NCI-H1105 treated with DMSO at 0.1 percent for 48 hours (cell line): ENCODE data around the gene THTPA.

Experiments used
- DNase-seq: peaks from one replicate; lab custom pipeline; 2025; lab: John Stamatoyannopoulos, UW

Gene THTPA

DNA sequence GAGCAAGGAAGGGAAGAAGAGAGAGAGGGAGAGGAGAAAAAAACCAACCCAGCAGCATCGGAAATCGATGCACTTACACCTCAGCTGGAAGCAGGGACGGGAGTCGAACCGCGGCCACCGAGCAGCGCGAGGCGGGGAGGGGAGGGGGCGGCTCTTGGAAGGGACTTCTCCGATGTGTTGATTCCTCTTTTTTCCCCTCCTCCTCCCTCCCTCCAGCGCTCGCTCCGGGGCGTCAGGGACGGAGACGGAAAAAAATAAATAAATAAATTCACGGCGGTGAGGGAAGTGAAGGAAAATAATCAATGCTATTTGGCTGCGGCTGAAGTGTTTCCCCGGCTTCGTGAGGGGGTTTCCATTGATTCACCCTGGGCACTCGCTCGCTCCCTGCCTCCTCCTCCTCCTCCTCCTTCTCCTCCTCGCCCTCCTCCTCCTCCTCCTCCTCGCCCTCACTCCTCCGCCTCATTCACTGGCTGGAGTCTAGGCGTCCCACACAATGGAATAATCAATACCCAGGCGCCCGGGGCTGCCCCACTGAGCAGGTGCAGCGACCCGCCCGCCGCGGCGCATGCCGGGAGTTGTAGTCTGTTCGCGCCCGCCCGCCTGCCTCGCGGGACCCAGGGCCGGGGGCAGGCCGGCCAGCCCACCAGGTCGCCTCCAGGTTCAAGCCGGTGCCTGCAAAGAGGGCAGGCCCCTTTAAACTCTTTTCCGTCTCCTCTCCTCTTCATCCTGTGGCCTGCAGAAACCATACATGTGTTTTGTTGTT lies 4.6 kb upstream of the THTPA start, which contains the start of gene ZFHX2:
Gene ZFHX2, minus strand, starts transcription at position 500 of the 763 bp plus-strand sequence. CDS start 16,440 bp downstream, outside the sequence.
- DNase-seq: peak; percentile 92

DNA sequence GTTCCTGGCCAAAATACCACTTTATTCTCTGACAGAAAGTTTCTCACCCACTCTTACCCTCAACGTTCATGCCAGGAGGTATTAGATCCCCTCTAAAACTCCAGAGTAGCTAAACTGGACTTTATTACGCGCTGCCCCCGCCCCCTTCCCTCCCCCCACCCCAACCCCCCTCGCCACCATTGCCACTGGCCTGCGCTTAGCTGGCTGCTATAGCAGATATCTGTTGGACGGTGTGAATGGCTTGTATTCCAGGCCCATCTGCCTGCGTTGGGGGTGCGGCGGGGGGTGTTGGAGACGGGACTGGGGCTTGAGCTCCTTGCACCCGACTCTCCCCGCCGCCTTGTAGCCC lies 564 bp upstream of the THTPA start:
- DNase-seq: no peak

DNA sequence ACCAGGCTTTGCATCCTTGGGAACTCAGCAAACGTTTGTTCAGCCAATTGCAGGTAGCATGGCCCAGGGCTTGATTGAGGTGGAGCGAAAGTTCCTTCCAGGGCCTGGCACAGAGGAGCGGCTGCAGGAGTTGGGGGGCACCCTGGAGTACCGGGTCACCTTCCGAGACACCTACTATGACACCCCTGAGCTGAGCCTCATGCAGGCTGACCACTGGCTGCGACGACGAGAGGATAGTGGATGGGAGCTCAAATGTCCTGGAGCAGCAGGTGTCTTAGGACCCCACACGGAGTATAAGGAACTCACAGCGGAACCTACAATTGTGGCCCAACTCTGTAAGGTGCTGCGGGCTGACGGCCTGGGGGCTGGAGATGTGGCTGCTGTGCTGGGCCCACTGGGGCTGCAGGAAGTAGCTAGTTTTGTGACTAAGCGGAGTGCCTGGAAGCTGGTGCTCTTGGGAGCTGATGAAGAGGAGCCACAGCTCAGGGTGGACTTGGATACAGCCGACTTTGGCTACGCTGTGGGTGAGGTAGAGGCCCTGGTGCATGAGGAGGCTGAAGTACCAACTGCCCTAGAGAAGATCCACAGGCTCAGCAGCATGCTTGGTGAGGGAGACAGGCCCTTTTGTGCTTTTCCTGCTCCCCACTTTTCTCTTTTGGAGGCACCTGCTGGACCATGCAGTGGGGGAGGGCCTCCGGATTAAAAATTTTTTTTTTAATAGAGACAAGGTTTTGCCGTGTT lies 799 bp downstream of the THTPA start:
- no peak for DNase-seq

DNA sequence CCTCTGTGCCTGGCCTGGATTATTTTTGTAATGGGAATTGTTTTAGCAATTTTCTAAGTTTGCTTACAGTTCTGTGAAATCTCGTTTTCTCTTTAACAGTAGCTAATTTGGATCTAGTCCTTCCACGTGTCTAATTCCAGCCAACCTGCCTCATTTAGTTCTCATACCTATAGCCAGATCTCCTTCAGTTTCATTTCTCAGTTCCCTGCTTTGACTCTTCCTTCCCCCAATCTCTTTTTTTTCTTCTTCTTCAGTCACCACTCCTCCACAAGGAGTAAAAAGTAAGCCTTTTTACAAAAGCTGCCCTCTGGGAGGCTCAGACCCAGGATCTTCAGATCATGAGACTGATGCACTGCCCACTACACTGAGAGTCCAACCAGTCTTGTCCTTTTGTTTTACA lies 1.4 kb downstream of the THTPA start:
- DNase-seq: no peak

DNA sequence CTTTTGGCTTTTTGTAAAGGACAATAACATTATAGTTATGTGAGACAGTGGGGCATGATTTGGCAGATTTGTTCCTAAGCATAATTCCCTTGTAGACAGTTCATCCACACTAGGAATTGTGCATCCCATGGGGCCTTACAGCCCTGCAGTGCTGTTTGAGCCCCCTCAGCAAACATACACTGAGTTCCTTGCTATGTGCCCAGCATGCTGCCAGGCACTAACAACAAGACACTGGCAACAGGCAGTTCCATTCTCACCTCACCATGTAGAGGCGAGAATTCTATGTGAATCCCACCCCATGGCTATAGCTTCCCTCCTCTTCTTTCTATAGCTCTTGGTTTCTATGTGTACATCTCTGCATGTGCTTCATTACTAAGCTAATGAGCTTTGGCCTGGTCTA lies 1.9 kb downstream of the THTPA start:
- no peak for DNase-seq

DNA sequence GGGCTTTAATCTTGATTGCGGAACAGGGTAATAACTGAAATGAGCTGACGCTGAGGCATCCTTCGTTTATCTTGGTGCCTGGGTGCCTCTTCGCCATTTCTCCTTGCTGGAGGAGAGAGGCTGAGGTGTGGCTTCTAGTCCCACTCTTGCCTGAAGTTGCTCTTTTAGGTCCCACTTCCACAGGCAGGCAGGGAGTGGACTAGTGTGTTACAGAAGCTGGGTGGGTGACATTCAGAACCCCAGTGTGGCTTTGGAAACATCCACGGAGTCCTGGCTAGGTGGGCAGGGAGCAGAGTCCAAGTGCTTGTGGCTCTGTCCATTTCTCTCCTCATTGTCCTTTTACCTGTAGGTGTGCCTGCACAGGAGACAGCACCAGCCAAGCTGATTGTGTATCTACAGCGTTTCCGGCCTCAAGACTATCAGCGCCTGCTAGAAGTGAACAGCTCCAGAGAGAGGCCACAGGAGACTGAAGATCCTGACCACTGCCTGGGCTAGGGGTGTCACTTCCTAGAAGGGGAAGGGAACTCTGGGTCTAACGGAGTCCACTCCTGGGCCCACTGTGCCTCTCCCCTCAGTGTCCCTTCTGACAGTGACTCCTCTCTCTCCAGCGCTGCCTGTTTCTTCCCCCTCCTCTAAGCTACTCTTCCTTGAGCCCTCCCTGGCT lies 2.4 kb downstream of the THTPA start:
- DNase-seq: no peak

DNA sequence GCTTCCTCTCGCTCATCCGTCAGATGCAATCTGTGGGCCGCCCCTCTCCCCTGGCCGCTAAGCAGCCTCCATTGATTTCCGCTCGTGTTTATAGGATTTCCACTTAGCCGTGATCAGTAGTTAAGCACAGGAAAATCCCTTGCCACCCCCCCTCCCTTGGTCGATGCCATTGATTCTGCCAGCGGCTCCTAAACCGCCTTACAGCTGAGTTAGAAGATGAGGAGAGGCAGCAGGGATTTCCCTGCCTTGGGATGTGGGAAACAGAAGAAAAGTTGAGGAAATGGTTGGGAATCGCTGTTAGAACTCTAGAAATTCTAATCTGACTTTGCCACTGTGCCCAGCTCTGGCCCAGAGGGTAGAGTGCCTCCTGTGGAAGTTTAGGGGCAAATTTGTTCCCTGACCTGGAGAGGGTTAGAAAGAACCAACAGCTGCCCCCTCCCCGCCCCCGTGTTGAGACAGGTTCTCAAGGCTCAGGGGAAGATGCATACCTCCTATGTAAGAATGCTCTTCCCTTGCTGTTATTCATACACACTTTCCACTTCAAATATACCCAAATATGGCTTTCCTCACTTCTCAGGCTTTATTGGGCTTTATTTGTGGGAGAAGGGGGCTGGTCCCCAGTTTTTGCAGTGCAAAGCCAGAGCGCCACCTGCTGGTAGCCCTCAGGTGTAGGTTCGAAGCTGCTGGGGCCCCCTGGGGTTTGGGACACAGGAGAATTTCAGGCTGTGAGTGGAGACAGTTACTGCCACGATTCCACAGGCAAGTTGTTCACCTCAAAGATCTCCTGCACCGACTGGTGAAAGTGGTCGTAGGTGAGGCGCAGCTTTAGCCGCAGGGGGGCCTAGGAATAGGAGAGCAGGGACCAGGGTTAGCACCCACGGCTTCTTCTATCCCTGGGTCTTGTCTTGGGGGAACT lies 3.2 kb downstream of the THTPA start:
- DNase-seq: peak; percentile 60

DNA sequence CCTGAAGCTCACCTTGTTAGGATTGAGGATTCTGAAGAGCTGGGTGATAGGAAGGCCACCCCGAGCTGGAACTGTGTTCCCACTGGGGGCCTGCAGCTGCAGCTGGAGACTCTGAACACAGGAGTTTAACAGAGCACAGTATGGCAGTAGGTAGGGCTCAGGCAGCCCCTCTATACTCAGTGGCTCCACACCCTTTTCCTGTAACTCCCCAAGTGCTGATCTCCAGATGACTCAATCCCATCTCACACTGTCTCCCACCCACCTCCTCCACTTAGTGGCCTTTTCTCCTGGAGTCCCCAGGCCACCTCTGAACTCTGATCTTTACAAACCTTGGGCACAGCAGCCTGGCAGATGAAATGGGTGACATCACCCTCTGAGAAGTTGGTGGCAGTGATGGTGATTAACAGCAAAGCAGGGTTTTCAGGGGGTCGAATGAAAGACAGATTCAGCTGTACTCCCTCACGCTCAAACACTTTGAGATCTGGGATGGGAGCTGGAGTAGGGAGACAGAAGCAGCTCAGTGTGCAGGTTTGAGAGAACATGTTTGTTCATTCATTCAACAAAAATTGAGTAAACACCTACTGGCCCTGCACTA lies 4.0 kb downstream of the THTPA start:
- no peak for DNase-seq

DNA sequence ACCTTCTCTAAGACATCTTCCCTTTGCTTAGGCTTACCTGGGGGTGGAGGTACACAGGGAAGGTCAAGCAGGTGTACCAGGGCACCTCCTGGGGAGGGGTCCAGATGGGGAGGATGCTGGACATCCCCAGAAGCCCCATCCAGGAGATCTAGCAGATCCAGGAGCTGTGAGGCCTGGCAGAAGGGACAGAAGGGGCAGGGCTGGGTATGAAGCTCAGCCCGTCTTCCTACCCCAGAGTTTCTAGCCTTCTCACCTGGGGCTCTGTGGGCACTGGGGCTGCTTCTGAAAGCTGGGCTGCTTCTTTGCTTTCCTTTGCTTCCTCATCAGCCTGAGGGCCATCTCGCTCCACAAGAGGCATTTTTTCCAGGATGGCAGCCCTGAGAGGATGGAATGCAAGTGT lies 5.2 kb downstream of the THTPA start:
- no peak for DNase-seq

DNA sequence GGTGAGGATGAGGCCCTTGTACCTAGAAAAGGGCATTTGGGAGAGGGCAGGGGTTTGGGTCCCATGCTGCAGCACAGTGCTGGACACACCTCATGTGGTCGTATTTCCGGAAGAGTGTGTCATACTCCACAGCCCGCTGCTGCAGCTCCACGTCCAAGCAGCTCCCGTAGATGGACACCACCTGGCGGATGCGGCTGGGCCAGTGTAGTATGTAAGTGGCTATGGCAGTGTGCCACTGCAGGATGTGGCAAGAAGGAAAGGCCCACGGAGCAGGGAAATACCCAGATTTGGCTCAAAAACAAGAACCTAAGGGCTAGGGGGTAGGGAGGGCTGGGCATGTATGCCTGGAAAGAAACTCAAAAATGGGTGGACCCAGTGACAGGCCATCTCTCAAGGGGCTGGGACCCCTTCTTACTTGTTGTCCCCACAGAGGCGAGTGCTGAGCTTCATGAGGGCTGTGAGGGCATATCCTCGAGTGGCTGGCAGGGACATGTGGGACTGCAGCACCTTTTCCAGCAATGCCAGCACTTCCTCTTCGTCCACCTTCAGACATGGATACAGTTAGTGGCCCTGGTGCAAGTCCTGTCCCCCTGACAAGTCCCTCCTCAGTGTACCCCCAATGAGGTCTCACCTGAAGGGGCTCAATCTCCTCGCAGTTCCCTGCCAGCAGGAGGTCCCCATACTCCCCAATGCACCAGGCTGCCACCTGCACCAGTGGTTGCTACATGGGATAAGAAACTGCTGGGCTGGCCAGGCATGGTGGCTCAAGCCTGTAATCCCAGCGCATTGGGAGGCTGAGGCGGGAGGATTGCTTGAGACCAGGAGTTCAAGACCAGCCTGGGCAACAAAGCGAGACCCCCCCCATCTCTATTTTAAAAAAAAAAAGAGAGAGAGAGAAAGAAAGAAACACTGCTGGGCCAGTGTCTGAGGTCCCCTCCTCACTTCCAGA lies 6.1 kb downstream of the THTPA start:
- no peak for DNase-seq

DNA sequence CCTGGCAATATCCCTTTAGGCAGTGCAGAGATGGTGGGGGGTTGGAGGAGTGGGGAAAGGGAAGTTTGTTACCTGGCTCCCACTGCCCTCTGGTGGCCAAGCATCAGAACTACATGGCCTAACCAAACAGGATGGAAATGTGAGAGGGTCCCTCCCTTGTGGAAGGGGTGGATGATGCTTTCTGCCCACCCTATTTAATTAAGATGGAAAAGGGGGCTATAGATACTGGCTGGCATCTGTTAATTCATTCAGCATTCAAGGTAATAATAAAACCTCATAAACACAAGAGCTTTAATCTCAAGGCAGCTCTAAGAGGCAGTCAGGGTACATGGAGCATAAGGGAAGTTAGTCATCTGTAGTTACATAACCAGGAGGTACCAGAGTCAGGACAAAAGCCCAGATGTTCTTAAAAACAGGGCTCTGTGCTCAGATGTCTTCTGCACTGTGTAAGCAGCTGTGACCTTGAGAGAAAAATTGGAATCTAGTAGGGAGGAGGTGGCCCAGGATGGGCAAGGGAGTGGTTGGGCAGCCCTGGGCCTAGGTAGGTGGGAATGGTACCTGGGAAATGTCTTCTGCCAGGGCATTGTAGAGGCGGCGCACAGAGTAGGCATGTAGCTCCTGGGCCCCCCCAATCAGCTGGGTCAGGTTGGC lies 6.9 kb downstream of the THTPA start:
- peak; percentile 57 for DNase-seq

DNA sequence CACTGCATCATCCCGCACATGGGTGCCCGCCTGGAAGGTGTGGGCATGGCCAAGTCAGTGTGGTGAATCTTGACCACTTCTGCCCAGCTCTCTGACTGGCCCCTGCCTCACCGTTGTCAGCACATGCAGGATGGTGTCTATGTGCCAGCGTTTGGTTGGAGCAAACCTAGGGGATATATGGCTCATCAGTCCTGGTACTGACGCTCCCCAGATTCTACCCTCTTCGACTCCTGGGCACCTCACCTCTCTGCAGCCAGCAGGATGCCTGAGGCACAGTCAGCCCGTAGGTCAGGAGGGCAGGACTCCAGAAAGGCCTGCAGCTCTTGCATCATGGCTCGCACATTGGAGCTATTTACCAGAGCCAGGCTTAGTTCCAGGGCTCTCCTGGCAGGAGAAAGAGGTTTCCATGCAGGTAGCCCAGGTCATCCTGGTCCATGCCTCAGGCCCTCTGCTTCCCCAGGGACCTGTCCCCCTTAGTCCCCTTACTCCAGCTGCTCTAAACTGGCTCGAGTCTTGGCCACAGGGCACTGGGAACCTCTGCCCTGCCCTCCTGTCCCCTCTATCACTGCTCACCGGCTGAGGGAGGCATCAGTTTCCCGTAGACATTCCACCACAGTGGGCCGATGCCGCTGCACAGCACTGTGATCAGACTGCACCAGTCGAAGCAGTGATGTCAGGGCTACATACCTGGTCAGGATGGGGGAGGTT lies 7.6 kb downstream of the THTPA start:
- no peak for DNase-seq

DNA sequence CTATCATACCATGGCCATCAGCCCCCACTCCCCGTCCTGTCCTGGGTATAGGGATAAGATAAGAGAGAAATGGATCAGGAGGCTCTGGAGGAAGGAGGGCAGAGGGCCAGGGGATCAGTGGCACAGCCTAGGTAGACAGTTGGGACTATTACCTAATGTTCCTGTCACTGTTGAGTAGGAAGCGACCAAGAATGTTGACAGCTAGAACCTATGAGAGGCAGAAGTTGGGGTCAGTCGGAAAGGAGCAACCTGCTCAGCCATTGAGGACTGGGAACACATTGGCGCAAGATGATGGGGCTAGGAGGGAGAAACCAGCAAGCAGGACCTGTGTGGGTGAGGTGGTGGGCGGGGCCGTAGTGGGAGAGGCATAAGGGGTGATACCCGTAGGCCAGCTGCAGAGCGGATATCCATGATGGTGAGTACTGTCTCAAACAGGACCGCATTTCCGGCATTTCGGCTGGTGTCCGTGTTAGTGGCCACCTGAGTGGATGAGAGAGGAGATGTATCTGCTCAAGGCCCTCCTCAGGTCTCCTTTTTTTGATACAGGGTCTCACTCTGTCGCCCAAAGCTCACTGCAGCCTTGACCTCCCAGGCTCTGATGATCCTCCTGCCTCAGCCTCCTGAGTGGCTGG lies 8.2 kb downstream of the THTPA start:
- DNase-seq: no peak

DNA sequence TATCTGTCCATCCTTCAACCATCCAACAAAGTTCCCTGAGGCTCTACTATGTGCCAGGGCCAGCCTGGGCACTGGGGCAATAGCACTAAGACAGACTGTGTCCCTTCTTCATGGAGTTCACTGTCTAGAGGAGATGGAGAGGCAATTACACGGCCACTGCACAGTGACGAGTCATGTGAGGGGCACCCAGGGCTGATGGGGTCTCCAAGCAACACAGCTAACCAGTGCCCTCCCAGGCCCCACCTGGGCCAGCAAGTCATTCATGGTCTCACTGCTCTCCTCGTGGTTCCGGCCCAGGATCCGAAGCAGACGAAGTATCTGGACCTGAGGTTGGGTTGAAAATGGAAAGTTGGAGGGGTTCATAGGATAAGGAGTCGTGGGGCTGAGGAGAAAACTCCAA lies 8.8 kb downstream of the THTPA start:
- DNase-seq: no peak

DNA sequence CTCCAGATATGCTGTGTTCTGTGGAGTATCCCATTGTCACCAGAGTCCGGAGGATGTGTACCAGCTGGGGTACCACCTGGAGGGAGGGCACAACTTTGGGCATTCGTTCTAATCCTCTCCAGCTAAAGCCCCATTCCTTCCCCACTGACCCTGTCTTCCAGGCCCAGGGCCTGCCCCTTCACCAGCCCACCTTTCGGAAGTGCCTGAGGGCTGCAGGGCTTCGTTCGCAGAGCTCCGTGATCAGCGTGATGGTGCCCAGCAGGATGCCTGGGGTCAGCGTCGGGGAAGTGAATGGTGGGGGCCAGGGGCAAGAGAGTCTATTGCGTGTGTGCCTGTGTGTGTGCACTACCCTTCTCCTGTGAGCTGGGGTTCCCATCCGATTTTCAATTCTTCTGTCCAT lies 9.6 kb downstream of the THTPA start:
- DNase-seq: no peak

DNA sequence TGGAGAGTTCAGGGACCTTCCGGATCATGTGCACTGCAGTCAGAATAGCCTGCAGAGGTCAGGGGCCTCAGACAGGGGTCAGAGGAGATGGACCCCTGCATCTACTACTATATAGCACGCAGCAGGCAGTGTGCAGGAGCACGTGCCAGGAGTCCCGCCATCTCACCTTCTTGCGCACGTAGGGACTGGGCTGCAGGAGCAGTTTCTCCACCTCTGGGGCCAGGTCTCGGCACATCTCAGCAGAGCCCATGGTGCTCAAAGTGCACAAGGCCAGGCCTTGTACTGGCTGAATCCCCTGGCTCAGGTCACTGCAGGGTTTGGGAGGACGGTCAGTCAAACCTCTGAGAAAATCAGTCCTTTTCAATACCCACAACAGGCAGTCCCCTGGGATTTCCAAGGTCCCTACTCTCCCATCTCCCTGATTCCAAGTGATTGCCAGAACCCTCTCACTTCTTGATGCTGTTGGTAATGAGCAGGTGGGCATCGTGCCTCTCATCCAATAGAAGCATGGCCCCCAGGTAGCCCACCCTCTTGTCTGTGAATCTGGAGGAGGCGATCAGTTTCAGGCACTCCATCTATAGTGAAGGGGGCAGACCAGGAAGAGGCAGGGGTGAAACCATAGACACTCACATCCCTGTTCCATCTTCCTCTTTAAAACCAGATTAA lies 10.2 kb downstream of the THTPA start:
- DNase-seq: no peak

DNA sequence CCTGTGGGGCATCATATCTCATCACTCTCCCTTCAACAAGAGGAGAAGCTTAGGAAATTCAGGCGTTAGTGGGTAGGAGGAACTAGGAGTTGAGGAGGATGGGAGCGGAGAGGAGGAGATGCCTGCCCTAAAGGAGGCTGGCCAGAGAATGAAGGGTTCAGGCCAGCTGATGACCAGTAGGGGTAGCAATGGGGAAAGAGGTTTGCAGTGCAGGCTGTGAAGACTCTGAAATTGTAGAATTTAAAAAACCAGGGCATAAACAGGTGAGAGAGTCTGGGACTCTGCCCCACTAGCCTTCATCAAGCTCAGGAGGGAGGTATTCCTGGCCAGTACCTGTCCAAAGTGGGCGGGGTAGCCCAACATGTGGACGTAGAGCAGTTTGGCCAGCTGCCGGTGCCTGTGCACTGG lies 10.7 kb downstream of the THTPA start:
- no peak for DNase-seq
